Liver (tissue), 9 donors: Measurements from ENCODE around the gene KNCN. TPM values are rescaled to one million over a fixed set of nuclear protein-coding genes. Genes with fewer than 3 reads are reported as not detected.

Experiments
- DNase-seq: peaks from one replicate; pipeline ENCODE4 v3.0.0-alpha.2; 2017; ENCODE audit warnings: low spot score
- H3K27ac ChIP-seq, 2 donors: one replicate each; pipeline ENCODE4 v1.7.0; 2013; ENCODE audit warnings: inconsistent platforms in 2 of 2, low read length in 2 of 2, control low read depth in 1 of 2, low read depth in 1 of 2, mild to moderate bottlenecking in 1 of 2
- H3K27me3 ChIP-seq, 4 donors: one replicate each; pipeline versions ENCODE4 v1.6.1 to v1.7.0; 2013; ENCODE audit warnings: low read length in 3 of 4, inconsistent platforms in 1 of 4, mild to moderate bottlenecking in 1 of 4, moderate library complexity in 1 of 4; ENCODE audit not compliant: control insufficient read depth in 4 of 4, insufficient read depth in 4 of 4
- H3K36me3 ChIP-seq, 4 donors: one replicate each; pipeline versions ENCODE4 v1.6.1 to v1.7.0; 2013; ENCODE audit warnings: low read length in 3 of 4, mild to moderate bottlenecking in 3 of 4, low read depth in 1 of 4, moderate library complexity in 1 of 4; ENCODE audit not compliant: control insufficient read depth in 4 of 4, insufficient read depth in 3 of 4
- H3K4me1 ChIP-seq, 4 donors: one replicate each; pipeline versions ENCODE4 v1.6.1 to v1.7.0; 2013; ENCODE audit warnings: low read length in 3 of 4, mild to moderate bottlenecking in 3 of 4, moderate library complexity in 1 of 4; ENCODE audit not compliant: control insufficient read depth in 4 of 4, insufficient read depth in 4 of 4
- H3K4me3 ChIP-seq, 3 donors: one replicate each; pipeline versions ENCODE4 v1.6.1 to v1.7.0; 2013; ENCODE audit warnings: low read length in 3 of 3, control low read depth in 1 of 3, low read depth in 1 of 3, mild to moderate bottlenecking in 1 of 3
- H3K9ac ChIP-seq, 2 donors: one replicate each; pipeline ENCODE4 v1.7.0; 2013; ENCODE audit warnings: low read length in 2 of 2, mild to moderate bottlenecking in 2 of 2, moderate library complexity in 2 of 2, control low read depth in 1 of 2, low read depth in 1 of 2
- H3K9me3 ChIP-seq, 4 donors: one replicate each; pipeline versions ENCODE4 v1.6.1 to v1.7.0; 2013; ENCODE audit warnings: low read length in 3 of 4; ENCODE audit not compliant: control insufficient read depth in 4 of 4
- ATF3 ChIP-seq: IDR thresholded peaks from 2 replicates; pipeline ENCODE4 v1.6.1; 2016; ENCODE audit warnings: antibody characterized with exemption
- CTCF ChIP-seq: fragments of 150-350 bp; IDR thresholded peaks from 2 replicates; pipeline ENCODE4 v1.5.1; 2017; ENCODE audit warnings: improper control_type of control experiment, low read depth, low read length; ENCODE audit not compliant: missing input control
- EGR1 ChIP-seq, 2 donors: IDR thresholded peaks; 2 replicates each; pipeline ENCODE4 v1.6.1; 2016 to 2018; ENCODE audit warnings: antibody characterized with exemption in 2 of 2, low read depth in 2 of 2
- FOXA1 ChIP-seq: IDR thresholded peaks from 2 replicates; pipeline ENCODE4 v1.6.1; 2016; ENCODE audit warnings: antibody characterized with exemption
- FOXA2 ChIP-seq: IDR thresholded peaks from 2 replicates; pipeline ENCODE4 v1.6.1; 2016; ENCODE audit warnings: antibody characterized with exemption
- GABPA ChIP-seq, 2 donors: IDR thresholded peaks in 1 of 2; conservative IDR thresholded peaks in 1 of 2; 2 replicates each; pipeline ENCODE4 v1.6.1; 2016; ENCODE audit warnings: antibody characterized with exemption in 2 of 2, mild to moderate bottlenecking in 1 of 2, moderate library complexity in 1 of 2
- HNF4A ChIP-seq, 2 donors: conservative IDR thresholded peaks; 2 replicates each; pipeline ENCODE4 v1.6.1; 2016; ENCODE audit warnings: antibody characterized with exemption in 2 of 2, mild to moderate bottlenecking in 2 of 2
- HNF4G ChIP-seq: IDR thresholded peaks from 2 replicates; pipeline ENCODE4 v1.6.1; 2016; ENCODE audit warnings: antibody characterized with exemption
- JUND ChIP-seq, 2 donors: IDR thresholded peaks; 2 replicates each; pipeline ENCODE4 v1.6.1; 2016; ENCODE audit warnings: antibody characterized with exemption in 2 of 2
- NR2F2 ChIP-seq: IDR thresholded peaks from 2 replicates; pipeline ENCODE4 v1.6.1; 2016; ENCODE audit warnings: antibody characterized with exemption
- RAD21 ChIP-seq, 2 donors: IDR thresholded peaks; 2 replicates each; pipeline ENCODE4 v1.6.1; 2016; ENCODE audit warnings: antibody characterized with exemption in 2 of 2, mild to moderate bottlenecking in 2 of 2
- REST ChIP-seq: IDR thresholded peaks from 2 replicates; pipeline ENCODE4 v1.6.1; 2016; ENCODE audit warnings: antibody characterized with exemption, mild to moderate bottlenecking
- RXRA ChIP-seq, 2 donors: IDR thresholded peaks; 2 replicates each; pipeline ENCODE4 v1.6.1; 2017 to 2018; ENCODE audit warnings: antibody characterized with exemption in 2 of 2, mild to moderate bottlenecking in 1 of 2
- SP1 ChIP-seq: IDR thresholded peaks from 2 replicates; pipeline ENCODE4 v1.6.1; 2018; ENCODE audit warnings: antibody characterized with exemption, mild to moderate bottlenecking
- TAF1 ChIP-seq: conservative IDR thresholded peaks from 2 replicates; pipeline ENCODE4 v1.6.1; 2016; ENCODE audit warnings: antibody characterized with exemption, mild to moderate bottlenecking
- YY1 ChIP-seq: IDR thresholded peaks from 2 replicates; pipeline ENCODE4 v1.6.1; 2016; ENCODE audit warnings: antibody characterized with exemption, mild to moderate bottlenecking
- WGBS: extraction: QIAGEN DNeasy Blood & Tissue Kit; methylation state at CpG from one replicate; pipeline ENCODE4 v1.1.7; 2013; 5-methylcytosine and 5-hydroxymethylcytosine counted together
- polyA plus RNA-seq, 2 donors: library from polyadenylated mRNA; stranded (reverse) in 1 of 2; unstranded in 1 of 2; fragments of 200-250 nt in 1 of 2; fragments of >200 nt in 1 of 2; fragmentation: Nextera tagmentation in 1 of 2; extraction: Ambion mirVana in 1 of 2; gene quantifications; one replicate each; pipeline versions ENCODE4 v1.2.1 to v1.2.3, GENCODE V29; 2013 to 2015
- total RNA-seq, 2 donors: library from RNA; depleted of rRNA; stranded (reverse); fragments of >200 nt; gene quantifications; one replicate each; pipeline ENCODE4 v1.2.3, GENCODE V29; 2014
- TF ChIP-seq, protein P1 (sequence below): IDR thresholded peaks from 2 replicates; pipeline ENCODE4 v1.6.1; 2016; ENCODE audit warnings: antibody characterized with exemption
- TF ChIP-seq, protein P2 (sequence below): IDR thresholded peaks from 2 replicates; pipeline ENCODE4 v1.6.1; 2016; ENCODE audit warnings: antibody characterized with exemption
- donor health status: healthy.
- donor health status: healthy.
- donor health status: healthy.
- donor health status: healthy.
- donor health status: healthy.

The KNCN gene
- total and polyA plus RNA-seq, 4 donors, result not detected

DNA sequence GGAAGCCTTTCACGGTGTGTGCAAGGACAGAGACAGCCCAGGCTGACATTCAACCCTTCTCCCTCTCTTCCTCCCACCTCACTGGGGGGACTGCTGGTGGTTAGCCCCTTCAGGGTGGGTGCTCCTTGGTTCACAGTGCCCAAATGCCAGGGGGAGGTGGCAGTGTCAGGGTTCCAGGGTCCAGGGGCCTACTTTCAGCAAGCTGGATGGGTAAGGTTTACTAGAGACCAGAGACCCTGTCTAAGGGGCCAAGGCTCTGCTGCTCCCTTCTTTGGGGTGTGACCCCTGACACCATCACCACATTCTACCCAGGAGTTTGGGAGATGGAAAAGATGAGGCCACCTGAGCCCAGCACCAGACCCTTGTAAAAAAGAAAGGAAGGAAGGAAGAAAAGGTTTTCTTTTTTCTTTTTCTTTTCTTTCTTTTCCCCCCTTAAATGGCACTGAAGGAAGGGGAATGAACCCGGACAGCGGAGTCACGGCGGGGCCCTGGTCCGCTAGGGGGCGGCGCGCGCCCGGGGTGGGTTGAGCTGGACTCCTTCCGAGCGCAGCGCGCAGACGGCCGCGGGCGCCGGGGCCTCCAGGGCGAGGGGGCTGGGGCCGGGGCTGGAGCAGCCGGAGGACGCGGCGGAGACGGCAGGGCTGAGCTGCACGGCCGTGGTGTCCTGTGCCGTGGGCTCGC, 18.8 kb downstream of the KNCN start:
- peaks cover 4 to 10% (median 7%) of the 10 kb centered on the region in 4 donors for H3K4me1 ChIP-seq
- DNase-seq, result peak; percentile 65
- no peaks in the 10 kb centered on the region for H3K36me3 ChIP-seq
- peaks cover 0 to 8% (median under 1%) of the 10 kb centered on the region in 4 donors for H3K27me3 ChIP-seq
- TF ChIP-seq TAF1 (no peak), RAD21 (IDR thresholded peaks at IDR 0.05) (peak; percentile 22 to 53), NR2F2 (no peak), EGR1 (IDR thresholded peaks at IDR 0.05; ENCODE audit: low read depth in 2 of 2) (no peak), RXRA (IDR thresholded peaks at IDR 0.05) (no peak), CTCF (peak; percentile 38), JUND (IDR thresholded peaks at IDR 0.05) (no peak), SP1 (no peak)
- TF ChIP-seq, protein P1, sequence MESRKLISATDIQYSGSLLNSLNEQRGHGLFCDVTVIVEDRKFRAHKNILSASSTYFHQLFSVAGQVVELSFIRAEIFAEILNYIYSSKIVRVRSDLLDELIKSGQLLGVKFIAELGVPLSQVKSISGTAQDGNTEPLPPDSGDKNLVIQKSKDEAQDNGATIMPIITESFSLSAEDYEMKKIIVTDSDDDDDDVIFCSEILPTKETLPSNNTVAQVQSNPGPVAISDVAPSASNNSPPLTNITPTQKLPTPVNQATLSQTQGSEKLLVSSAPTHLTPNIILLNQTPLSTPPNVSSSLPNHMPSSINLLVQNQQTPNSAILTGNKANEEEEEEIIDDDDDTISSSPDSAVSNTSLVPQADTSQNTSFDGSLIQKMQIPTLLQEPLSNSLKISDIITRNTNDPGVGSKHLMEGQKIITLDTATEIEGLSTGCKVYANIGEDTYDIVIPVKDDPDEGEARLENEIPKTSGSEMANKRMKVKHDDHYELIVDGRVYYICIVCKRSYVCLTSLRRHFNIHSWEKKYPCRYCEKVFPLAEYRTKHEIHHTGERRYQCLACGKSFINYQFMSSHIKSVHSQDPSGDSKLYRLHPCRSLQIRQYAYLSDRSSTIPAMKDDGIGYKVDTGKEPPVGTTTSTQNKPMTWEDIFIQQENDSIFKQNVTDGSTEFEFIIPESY, result no peak
- H3K9ac ChIP-seq, result no peak overlapping the region
- 3% methylated on average over 31 of the region's 31 CpGs for WGBS
- no peak overlapping the region for H3K27ac ChIP-seq
- no peaks in the 10 kb centered on the region for H3K9me3 ChIP-seq
- H3K4me3 ChIP-seq, result peak overlapping the region in 1 of 3 donors; percentile 46

DNA sequence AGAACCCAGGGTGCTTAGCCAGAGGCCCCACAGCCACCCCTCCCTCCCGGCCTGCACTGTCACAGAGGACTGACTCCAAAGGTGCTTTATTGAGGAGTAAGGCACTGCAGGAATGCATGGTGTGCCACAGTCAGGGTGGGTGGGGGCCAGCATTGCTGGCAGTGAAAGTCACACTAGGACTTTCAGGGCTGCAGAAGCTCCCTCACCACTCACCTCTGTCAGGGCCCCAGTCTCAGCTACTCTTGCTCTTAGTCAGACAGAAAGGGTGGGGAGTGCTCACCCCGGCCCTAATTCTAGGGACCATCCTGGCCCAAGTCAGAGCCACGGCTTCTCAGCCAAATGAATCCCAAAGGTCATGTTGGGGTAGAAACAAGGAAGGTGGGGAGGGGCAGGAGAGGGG, 19.4 kb downstream of the KNCN start:
- H3K9ac ChIP-seq, result no peak overlapping the region
- peaks cover 0 to 8% (median under 1%) of the 10 kb centered on the region in 4 donors for H3K27me3 ChIP-seq
- H3K36me3 ChIP-seq, result no peaks in the 10 kb centered on the region
- no peak for TF ChIP-seq HNF4A (conservative IDR thresholded peaks at IDR 0.05)
- no peak for TF ChIP-seq FOXA1
- no peak for TF ChIP-seq TAF1
- TF ChIP-seq GABPA (IDR thresholded peaks at IDR 0.05 in 1 of 2, conservative IDR thresholded peaks at IDR 0.05 in 1 of 2), result no peak
- no peak for TF ChIP-seq RAD21 (IDR thresholded peaks at IDR 0.05)
- TF ChIP-seq ATF3, result no peak
- no peak for TF ChIP-seq FOXA2
- TF ChIP-seq, protein P1, result no peak
- TF ChIP-seq SP1, result no peak
- no peak for TF ChIP-seq REST
- TF ChIP-seq EGR1 (IDR thresholded peaks at IDR 0.05; ENCODE audit: low read depth in 2 of 2), result no peak
- TF ChIP-seq, protein P2, sequence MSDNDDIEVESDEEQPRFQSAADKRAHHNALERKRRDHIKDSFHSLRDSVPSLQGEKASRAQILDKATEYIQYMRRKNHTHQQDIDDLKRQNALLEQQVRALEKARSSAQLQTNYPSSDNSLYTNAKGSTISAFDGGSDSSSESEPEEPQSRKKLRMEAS, result no peak
- TF ChIP-seq NR2F2, result no peak
- no peak for TF ChIP-seq YY1
- no peak for TF ChIP-seq RXRA (IDR thresholded peaks at IDR 0.05)
- TF ChIP-seq CTCF, result no peak
- no peak for TF ChIP-seq JUND (IDR thresholded peaks at IDR 0.05)
- no peak for TF ChIP-seq HNF4G
- H3K4me1 ChIP-seq, result peaks cover 4 to 16% (median 12%) of the 10 kb centered on the region in 4 donors
- no peak overlapping the region for H3K27ac ChIP-seq
- WGBS, result 70% methylated on average over 3 of the region's 3 CpGs
- DNase-seq, result no peak
- H3K4me3 ChIP-seq, result no peak overlapping the region
- H3K9me3 ChIP-seq, result no peaks in the 10 kb centered on the region
